ENCODE data around the gene TPRG1L. TPM values are rescaled to one million over a fixed set of nuclear protein-coding genes. Genes with fewer than 3 reads are reported as not detected.

Gene TPRG1L
- polyA plus RNA-seq, 3 donors: 41.0 to 45.6 (median 41.6) TPM

GRCh38 chr1:3676581-3677470 is 52.0 kb downstream of the TPRG1L start:
- no peak for DNase-seq (ENCODE audit: low read depth in 3 of 3, low spot score in 2 of 3)

- no peak for DNase-seq (ENCODE audit: low read depth in 3 of 3, low spot score in 2 of 3)
Observed at GRCh38 chr1:3677484-3677883, 52.7 kb downstream of the TPRG1L start.

GRCh38 chr1:3678361-3679097 is 53.7 kb downstream of the TPRG1L start:
- no peak for DNase-seq (ENCODE audit: low read depth in 3 of 3, low spot score in 2 of 3)

- DNase-seq (ENCODE audit: low read depth in 3 of 3, low spot score in 2 of 3): no peak
Observed at GRCh38 chr1:3679098-3679555, 54.3 kb downstream of the TPRG1L start.

Other genes with a start within 250 kb of the TPRG1L start
- 10 to 100 TPM; 15.0 to 17.0 (median 15.3) TPM for gene ARHGEF16, start 170.3 kb upstream of the TPRG1L start, polyA plus RNA-seq (ENCODE audit: insufficient read length in 3 of 3)
- gene MEGF6, start 13.5 kb upstream of the TPRG1L start, polyA plus RNA-seq (ENCODE audit: insufficient read length in 3 of 3): 1 to 10 TPM; 6.4 to 8.1 (median 7.0) TPM
- 10 to 100 TPM; 16.4 to 19.5 (median 17.0) TPM for gene WRAP73, start 25.1 kb downstream of the TPRG1L start, polyA plus RNA-seq (ENCODE audit: insufficient read length in 3 of 3)
- gene TP73, start 27.5 kb downstream of the TPRG1L start, polyA plus RNA-seq (ENCODE audit: insufficient read length in 3 of 3): under 1 TPM; 0.35 to 0.45 (median 0.40) TPM
- gene CCDC27, start 127.4 kb downstream of the TPRG1L start, polyA plus RNA-seq (ENCODE audit: insufficient read length in 3 of 3): under 1 TPM; 0.10 to 0.30 (median 0.17) TPM
- 10 to 100 TPM in 2 of 3 donors, 1 to 10 TPM in 1; 9.8 to 14.6 (median 11.5) TPM for gene SMIM1, start 147.7 kb downstream of the TPRG1L start, polyA plus RNA-seq (ENCODE audit: insufficient read length in 3 of 3)
- 10 to 100 TPM; 61.9 to 63.4 (median 62.5) TPM for gene LRRC47, start 171.5 kb downstream of the TPRG1L start, polyA plus RNA-seq (ENCODE audit: insufficient read length in 3 of 3)
- gene CEP104, start 232.2 kb downstream of the TPRG1L start, polyA plus RNA-seq (ENCODE audit: insufficient read length in 3 of 3): 10 to 100 TPM; 35.5 to 41.8 (median 37.0) TPM
- 1 to 10 TPM; 6.3 to 8.2 (median 6.4) TPM for gene DFFB, start 232.5 kb downstream of the TPRG1L start, polyA plus RNA-seq (ENCODE audit: insufficient read length in 3 of 3)